Fibroblast of lung (primary cell): ENCODE data around the gene IL4. TPM values are rescaled to one million over a fixed set of nuclear protein-coding genes. Genes with fewer than 3 reads are reported as not detected.
"Not testable (repeated sequence)": the region's sequence is repeated elsewhere in the genome, so short reads cannot be mapped to it uniquely, and the experiment has no call there.

Experiments used
- DNase-seq, 2 donors: peaks; one replicate each; pipeline versions ENCODE4 v3.0.0 to v3.0.0-alpha.2; 2010; ENCODE audit warnings: low read depth in 2 of 2
- H2AFZ ChIP-seq: 2 replicates; pipeline ENCODE4 v1.5.1; 2012; ENCODE audit warnings: low read length, control low read depth, inconsistent platforms
- H3K27ac ChIP-seq: 2 replicates; pipeline ENCODE4 v1.5.1; 2011; ENCODE audit warnings: low read length, control low read depth; ENCODE audit not compliant: insufficient read depth
- H3K27me3 ChIP-seq: 2 replicates; pipeline ENCODE4 v1.5.1; 2011; ENCODE audit warnings: mild to moderate bottlenecking, low read length; ENCODE audit not compliant: control insufficient read depth, insufficient read depth
- H3K36me3 ChIP-seq: 2 replicates; pipeline ENCODE4 v1.5.1; 2011; ENCODE audit warnings: low read length; ENCODE audit not compliant: control insufficient read depth, insufficient read depth
- H3K4me1 ChIP-seq: 2 replicates; pipeline ENCODE4 v1.5.1; 2011; ENCODE audit warnings: low read length; ENCODE audit not compliant: control insufficient read depth, insufficient read depth; ENCODE audit errors: extremely low read depth
- H3K4me2 ChIP-seq: 2 replicates; pipeline ENCODE4 v1.5.1; 2011; ENCODE audit warnings: low read length, control low read depth; ENCODE audit not compliant: insufficient read depth; ENCODE audit errors: extremely low read depth
- H3K4me3 ChIP-seq, 4 experiments: fragments of 200-600 bp in 1 of 4; sonication (generic) in 1 of 4; replicated peaks in 1 of 4; 2 replicates each; pipeline ENCODE4 v1.5.1; 2011 to 2016; ENCODE audit warnings: low read length in 4 of 4, low read depth in 3 of 4, mild to moderate bottlenecking in 3 of 4, control low read depth in 2 of 4, inconsistent platforms in 1 of 4, mixed read lengths in 1 of 4; ENCODE audit not compliant: insufficient read depth in 1 of 4; ENCODE audit errors: control extremely low read depth in 1 of 4
- H3K79me2 ChIP-seq: 2 replicates; pipeline ENCODE4 v1.5.1; 2012; ENCODE audit warnings: mild to moderate bottlenecking, low read length, inconsistent platforms; ENCODE audit not compliant: control insufficient read depth, insufficient read depth
- H3K9ac ChIP-seq: 2 replicates; pipeline ENCODE4 v1.5.1; 2011; ENCODE audit warnings: mild to moderate bottlenecking, low read length, control low read depth; ENCODE audit not compliant: insufficient read depth
- H3K9me3 ChIP-seq: 2 replicates; pipeline ENCODE4 v1.5.1; 2012; ENCODE audit warnings: low read depth, low read length; ENCODE audit not compliant: control insufficient read depth, insufficient read depth
- H4K20me1 ChIP-seq: 2 replicates; pipeline ENCODE4 v1.5.1; 2011; ENCODE audit warnings: low read length; ENCODE audit not compliant: control insufficient read depth, insufficient read depth; ENCODE audit errors: extremely low read depth
- EZH2 ChIP-seq: IDR thresholded peaks from 2 replicates; pipeline ENCODE4 v1.5.1; 2012; ENCODE audit warnings: low read length, control low read depth, mild to moderate bottlenecking; ENCODE audit errors: missing control alignments
- polyA plus RNA-seq, 2 donors: library from polyadenylated mRNA; depleted of rRNA in 1 of 2; stranded (reverse) in 1 of 2; unstranded in 1 of 2; fragments of >200 nt; gene quantifications; 2 replicates each; pipeline ENCODE4 v1.2.1, GENCODE V29; 2011 to 2012; ENCODE audit warnings: missing spikeins in 1 of 2
- total RNA-seq: library from RNA; depleted of rRNA; stranded (reverse); fragments of >200 nt; gene quantifications from 2 replicates; pipeline ENCODE4 v1.2.1, GENCODE V29; 2014
- TF ChIP-seq, protein P1 (sequence below), 2 donors: IDR thresholded peaks in 1 of 2; conservative IDR thresholded peaks in 1 of 2; 1 replicate in 1 of 2; 2 replicates in 1 of 2; pipeline ENCODE4 v1.5.1; 2011 to 2012; ENCODE audit warnings: low read length in 2 of 2, control low read depth in 1 of 2, inconsistent platforms in 1 of 2, low read depth in 1 of 2, mild to moderate bottlenecking in 1 of 2

Gene IL4
- total and polyA plus RNA-seq, 2 donors (not counting 1 experiment from before 2014, with no cell fraction given): not detected

DNA sequence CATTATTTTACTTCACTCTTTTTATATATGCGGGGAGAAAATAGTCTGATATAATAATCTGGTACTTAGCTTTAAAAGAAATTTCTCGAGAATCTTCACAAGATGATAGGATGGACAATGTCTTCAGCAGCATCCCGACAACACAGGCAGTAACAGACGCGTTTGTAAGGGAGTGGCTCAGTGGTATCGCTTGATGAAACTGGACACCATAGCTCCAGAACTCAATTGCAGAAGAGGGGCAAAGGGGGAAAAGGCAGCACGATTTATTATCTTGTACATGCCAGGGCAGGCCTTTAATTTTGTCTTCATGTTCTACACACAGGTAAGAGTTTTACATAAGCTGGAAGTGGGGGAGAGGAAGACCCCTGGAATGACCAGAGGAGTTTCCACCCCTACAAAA is 15.7 kb downstream of the IL4 start:
- Histone ChIP-seq H4K20me1 (no peaks in the 10 kb centered on the region), H3K4me1 (no peaks in the 10 kb centered on the region), H3K36me3 (no peaks in the 10 kb centered on the region), H3K9ac (no peak overlapping the region), H3K4me2 (no peak overlapping the region), H3K27me3 (no peaks in the 10 kb centered on the region), H2AFZ (no peak overlapping the region), H3K9me3 (no peaks in the 10 kb centered on the region), H3K27ac (no peak overlapping the region), H3K4me3 (no peak overlapping the region), H3K79me2 (no peaks in the 10 kb centered on the region)
- DNase-seq: no peak
- TF ChIP-seq, protein P1, sequence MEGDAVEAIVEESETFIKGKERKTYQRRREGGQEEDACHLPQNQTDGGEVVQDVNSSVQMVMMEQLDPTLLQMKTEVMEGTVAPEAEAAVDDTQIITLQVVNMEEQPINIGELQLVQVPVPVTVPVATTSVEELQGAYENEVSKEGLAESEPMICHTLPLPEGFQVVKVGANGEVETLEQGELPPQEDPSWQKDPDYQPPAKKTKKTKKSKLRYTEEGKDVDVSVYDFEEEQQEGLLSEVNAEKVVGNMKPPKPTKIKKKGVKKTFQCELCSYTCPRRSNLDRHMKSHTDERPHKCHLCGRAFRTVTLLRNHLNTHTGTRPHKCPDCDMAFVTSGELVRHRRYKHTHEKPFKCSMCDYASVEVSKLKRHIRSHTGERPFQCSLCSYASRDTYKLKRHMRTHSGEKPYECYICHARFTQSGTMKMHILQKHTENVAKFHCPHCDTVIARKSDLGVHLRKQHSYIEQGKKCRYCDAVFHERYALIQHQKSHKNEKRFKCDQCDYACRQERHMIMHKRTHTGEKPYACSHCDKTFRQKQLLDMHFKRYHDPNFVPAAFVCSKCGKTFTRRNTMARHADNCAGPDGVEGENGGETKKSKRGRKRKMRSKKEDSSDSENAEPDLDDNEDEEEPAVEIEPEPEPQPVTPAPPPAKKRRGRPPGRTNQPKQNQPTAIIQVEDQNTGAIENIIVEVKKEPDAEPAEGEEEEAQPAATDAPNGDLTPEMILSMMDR (conservative IDR thresholded peaks at IDR 0.05 in 1 of 2, IDR thresholded peaks at IDR 0.05 in 1 of 2; ENCODE audit: low read depth in 1 of 2, low read length in 2 of 2): no peak
- no peak for TF ChIP-seq EZH2

- TF ChIP-seq, protein P1 (conservative IDR thresholded peaks at IDR 0.05 in 1 of 2, IDR thresholded peaks at IDR 0.05 in 1 of 2; ENCODE audit: low read depth in 1 of 2, low read length in 2 of 2): no peak
- no peak for TF ChIP-seq EZH2
- Histone ChIP-seq H3K9ac (no peak overlapping the region), H3K27me3 (no peaks in the 10 kb centered on the region), H3K79me2 (no peaks in the 10 kb centered on the region), H3K4me2 (no peak overlapping the region), H3K9me3 (no peaks in the 10 kb centered on the region), H2AFZ (no peak overlapping the region), H3K4me3 (no peak overlapping the region), H3K36me3 (no peaks in the 10 kb centered on the region), H4K20me1 (no peaks in the 10 kb centered on the region), H3K4me1 (no peaks in the 10 kb centered on the region), H3K27ac (no peak overlapping the region)
- DNase-seq: no peak
Measured at GRCh38 chr5:132690156-132690555, 16.4 kb downstream of the IL4 start.

DNA sequence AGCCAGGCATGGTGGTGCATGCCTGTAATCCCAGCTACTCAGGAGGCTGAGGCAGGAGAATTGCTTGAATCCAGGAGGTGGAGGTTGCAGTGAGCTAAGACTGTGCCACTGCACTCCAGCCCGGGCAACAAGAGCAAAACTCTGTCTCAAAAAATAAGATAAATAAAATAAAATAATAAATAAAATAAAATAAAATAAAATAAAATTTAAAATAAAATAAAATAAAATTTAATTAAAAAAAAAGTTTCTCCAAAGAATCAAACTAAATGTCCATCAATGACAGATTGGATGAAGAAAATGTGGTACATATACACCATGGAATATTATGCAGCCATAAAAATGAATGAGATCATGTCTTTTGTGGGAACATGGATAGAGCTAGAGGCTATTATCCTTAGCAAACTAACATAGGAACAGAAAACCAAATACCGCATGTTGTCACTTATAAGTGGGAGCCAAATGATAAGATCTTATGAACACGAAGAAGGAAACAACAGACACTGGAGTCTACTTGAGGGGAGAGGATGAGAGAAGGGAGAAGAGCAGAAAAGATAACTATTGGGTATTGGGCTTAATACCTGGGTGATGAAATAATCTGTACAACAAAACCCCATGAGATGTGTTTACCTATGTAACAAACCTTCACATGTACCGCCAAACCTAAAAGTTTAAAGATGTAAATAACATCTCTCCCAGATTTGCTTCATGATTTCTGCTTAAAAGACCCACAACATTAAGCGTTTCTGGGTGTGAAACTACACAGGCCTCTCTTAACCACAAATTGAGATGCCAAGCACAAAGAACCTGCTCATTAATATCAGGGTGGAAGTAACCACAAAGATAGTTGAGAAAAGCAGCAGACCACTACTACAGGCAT is 18.2 kb downstream of the IL4 start:
- H3K4me2 ChIP-seq, H3K4me3 ChIP-seq, H3K4me1 ChIP-seq, H3K27me3 ChIP-seq, H3K9me3 ChIP-seq, H3K36me3 ChIP-seq, H3K79me2 ChIP-seq, H2AFZ ChIP-seq, H4K20me1 ChIP-seq, DNase-seq, H3K27ac ChIP-seq, H3K9ac ChIP-seq: not testable (repeated sequence)
